WTC11 (cell line): ENCODE results near the gene SEMA7A.

Experiments used
- FOXP1 ChIP-seq: sonication (generic); formaldehyde crosslinking; IDR thresholded peaks from 2 replicates; pipeline ENCODE4 v1.8.0; 2022; ENCODE audit warnings: missing genetic modification reagents, mild to moderate bottlenecking, moderate library complexity, borderline replicate concordance
- KAT7 ChIP-seq: sonication (generic); formaldehyde crosslinking; IDR thresholded peaks from 2 replicates; pipeline ENCODE4 v1.8.1; 2023; ENCODE audit warnings: missing genetic modification reagents, mild to moderate bottlenecking, borderline replicate concordance
- MYBL2 ChIP-seq: sonication (generic); formaldehyde crosslinking; IDR thresholded peaks from 2 replicates; pipeline ENCODE4 v1.8.1; 2023; ENCODE audit warnings: mild to moderate bottlenecking, moderate library complexity, missing genetic modification reagents
- SP1 ChIP-seq: sonication (generic); formaldehyde crosslinking; conservative IDR thresholded peaks from 2 replicates; pipeline ENCODE4 v1.8.1; 2022; ENCODE audit warnings: missing genetic modification reagents
- ZNF317 ChIP-seq: sonication (generic); formaldehyde crosslinking; IDR thresholded peaks from 2 replicates; pipeline ENCODE4 v1.8.1; 2023; ENCODE audit warnings: low read depth, mild to moderate bottlenecking, moderate library complexity, missing genetic modification reagents, borderline replicate concordance
- ZNF396 ChIP-seq: fragments of 250-450 bp; sonication (Bioruptor Pico); IDR thresholded peaks from 2 replicates; pipeline ENCODE4 v1.8.0; 2021; ENCODE audit warnings: mild to moderate bottlenecking, moderate library complexity, borderline replicate concordance
- TF ChIP-seq, protein P1 (sequence below): sonication (generic); formaldehyde crosslinking; IDR thresholded peaks from 2 replicates; pipeline ENCODE4 v1.8.0; 2022; ENCODE audit warnings: mild to moderate bottlenecking, missing genetic modification reagents
- TF ChIP-seq, protein P2 (sequence below): fragments of 200-600 bp; IDR thresholded peaks from 2 replicates; pipeline ENCODE4 v1.8.0; 2022; ENCODE audit warnings: antibody characterized with exemption
- TF ChIP-seq, protein P3 (sequence below): sonication (generic); formaldehyde crosslinking; IDR thresholded peaks from 2 replicates; pipeline ENCODE4 v1.8.1; 2022; ENCODE audit warnings: low read depth, mild to moderate bottlenecking, moderate library complexity, missing genetic modification reagents, borderline replicate concordance
- TF ChIP-seq, protein P4 (sequence below): sonication (generic); formaldehyde crosslinking; IDR thresholded peaks from 2 replicates; pipeline ENCODE4 v1.8.0; 2022; ENCODE audit warnings: mild to moderate bottlenecking, missing genetic modification reagents

DNA sequence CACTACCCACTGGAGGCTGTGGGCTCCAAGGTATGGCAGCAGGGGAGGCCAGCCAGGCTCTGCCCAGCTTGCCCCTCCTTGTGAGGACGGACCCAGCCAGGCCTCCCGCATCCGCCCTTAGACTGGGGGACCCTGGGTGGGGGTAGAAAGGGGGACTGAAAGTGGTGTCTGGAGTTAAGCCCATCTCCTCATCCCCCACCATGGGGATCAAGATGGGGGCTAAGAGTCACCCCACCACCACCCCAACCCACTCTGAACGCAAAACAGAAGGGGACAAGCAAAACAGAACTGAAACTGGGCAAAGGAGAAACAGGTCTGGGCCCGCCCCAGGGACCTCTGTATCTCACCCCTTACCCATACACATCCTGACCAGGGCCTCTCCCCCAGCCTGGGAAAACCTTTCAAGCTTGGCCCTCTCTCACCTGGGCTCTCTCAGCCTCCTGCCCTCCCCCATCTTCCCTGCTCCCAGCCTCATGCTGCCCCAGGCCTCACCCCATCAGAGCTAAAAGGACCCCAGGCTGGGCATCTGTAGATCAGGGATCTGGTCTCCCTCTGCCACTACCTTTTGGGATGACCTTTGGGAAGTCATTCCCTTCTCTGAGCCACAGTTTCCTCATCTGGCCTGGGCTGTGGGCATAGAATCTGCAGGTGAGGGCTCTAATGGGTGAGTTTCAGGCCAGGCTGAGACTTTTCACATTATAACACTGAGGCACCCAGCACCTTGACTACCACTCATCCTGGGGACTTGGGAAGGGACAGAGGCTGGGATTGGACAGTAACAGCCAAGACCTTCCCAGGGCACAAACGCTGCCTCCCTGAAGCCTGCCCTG, 36.3 kb downstream of the SEMA7A start:
- TF ChIP-seq, protein P1, sequence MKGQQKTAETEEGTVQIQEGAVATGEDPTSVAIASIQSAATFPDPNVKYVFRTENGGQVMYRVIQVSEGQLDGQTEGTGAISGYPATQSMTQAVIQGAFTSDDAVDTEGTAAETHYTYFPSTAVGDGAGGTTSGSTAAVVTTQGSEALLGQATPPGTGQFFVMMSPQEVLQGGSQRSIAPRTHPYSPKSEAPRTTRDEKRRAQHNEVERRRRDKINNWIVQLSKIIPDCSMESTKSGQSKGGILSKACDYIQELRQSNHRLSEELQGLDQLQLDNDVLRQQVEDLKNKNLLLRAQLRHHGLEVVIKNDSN (CRISPR knock-in tag) = no peak
- TF ChIP-seq, protein P2, sequence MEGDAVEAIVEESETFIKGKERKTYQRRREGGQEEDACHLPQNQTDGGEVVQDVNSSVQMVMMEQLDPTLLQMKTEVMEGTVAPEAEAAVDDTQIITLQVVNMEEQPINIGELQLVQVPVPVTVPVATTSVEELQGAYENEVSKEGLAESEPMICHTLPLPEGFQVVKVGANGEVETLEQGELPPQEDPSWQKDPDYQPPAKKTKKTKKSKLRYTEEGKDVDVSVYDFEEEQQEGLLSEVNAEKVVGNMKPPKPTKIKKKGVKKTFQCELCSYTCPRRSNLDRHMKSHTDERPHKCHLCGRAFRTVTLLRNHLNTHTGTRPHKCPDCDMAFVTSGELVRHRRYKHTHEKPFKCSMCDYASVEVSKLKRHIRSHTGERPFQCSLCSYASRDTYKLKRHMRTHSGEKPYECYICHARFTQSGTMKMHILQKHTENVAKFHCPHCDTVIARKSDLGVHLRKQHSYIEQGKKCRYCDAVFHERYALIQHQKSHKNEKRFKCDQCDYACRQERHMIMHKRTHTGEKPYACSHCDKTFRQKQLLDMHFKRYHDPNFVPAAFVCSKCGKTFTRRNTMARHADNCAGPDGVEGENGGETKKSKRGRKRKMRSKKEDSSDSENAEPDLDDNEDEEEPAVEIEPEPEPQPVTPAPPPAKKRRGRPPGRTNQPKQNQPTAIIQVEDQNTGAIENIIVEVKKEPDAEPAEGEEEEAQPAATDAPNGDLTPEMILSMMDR = no peak
- TF ChIP-seq MYBL2 (no peak), ZNF317 (no peak), KAT7 (no peak), SP1 (CRISPR knock-in tag) (no peak), ZNF396 (no peak), FOXP1 (CRISPR knock-in tag) (no peak)
- TF ChIP-seq, protein P3, sequence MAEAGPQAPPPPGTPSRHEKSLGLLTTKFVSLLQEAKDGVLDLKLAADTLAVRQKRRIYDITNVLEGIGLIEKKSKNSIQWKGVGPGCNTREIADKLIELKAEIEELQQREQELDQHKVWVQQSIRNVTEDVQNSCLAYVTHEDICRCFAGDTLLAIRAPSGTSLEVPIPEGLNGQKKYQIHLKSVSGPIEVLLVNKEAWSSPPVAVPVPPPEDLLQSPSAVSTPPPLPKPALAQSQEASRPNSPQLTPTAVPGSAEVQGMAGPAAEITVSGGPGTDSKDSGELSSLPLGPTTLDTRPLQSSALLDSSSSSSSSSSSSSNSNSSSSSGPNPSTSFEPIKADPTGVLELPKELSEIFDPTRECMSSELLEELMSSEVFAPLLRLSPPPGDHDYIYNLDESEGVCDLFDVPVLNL (CRISPR knock-in tag) = no peak
- TF ChIP-seq, protein P4, sequence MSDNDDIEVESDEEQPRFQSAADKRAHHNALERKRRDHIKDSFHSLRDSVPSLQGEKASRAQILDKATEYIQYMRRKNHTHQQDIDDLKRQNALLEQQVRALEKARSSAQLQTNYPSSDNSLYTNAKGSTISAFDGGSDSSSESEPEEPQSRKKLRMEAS = no peak
